Neural cell (in vitro differentiated cells): ENCODE results near the gene LRCH1. TPM values are rescaled to one million over a fixed set of nuclear protein-coding genes. Genes with fewer than 3 reads are reported as not detected.

Experiments used
- H2AFZ ChIP-seq: fragments of 200-600, 300-800 bp; sonication (generic), shearing (Covaris generic); 2 replicates; pipeline ENCODE4 v1.6.0; 2014; ENCODE audit warnings: low read depth, mild to moderate bottlenecking, antibody characterized with exemption, low read length, moderate library complexity
- H3F3A ChIP-seq: fragments of 200-600 bp; shearing (Covaris generic); 2 replicates; pipeline ENCODE4 v1.6.1; 2016; ENCODE audit warnings: mild to moderate bottlenecking, moderate library complexity, mixed read lengths, antibody characterized with exemption, low read length; ENCODE audit not compliant: insufficient read depth, poor library complexity, severe bottlenecking
- H3K27ac ChIP-seq: fragments of 200-600, 300-800 bp; sonication (generic), shearing (Covaris generic); 2 replicates; pipeline ENCODE4 v1.5.1; 2014; ENCODE audit warnings: mild to moderate bottlenecking, low read length, moderate library complexity
- H3K27me3 ChIP-seq: fragments of 300-800, 200-600 bp; sonication (generic), shearing (Covaris generic); 2 replicates; pipeline ENCODE4 v1.6.0; 2014; ENCODE audit warnings: mild to moderate bottlenecking, low read depth, low read length, moderate library complexity; ENCODE audit not compliant: insufficient read depth
- H3K36me3 ChIP-seq: fragments of 300-800, 200-600 bp; sonication (generic), shearing (Covaris generic); 2 replicates; pipeline ENCODE4 v1.5.1; 2014; ENCODE audit warnings: mild to moderate bottlenecking, antibody characterized with exemption, low read length, moderate library complexity; ENCODE audit not compliant: insufficient read depth
- H3K4me2 ChIP-seq: fragments of 300-800, 200-600 bp; sonication (generic), shearing (Covaris generic); 2 replicates; pipeline ENCODE4 v1.6.0; 2014; ENCODE audit warnings: mild to moderate bottlenecking, low read length
- H3K4me3 ChIP-seq: fragments of 300-800, 200-600 bp; sonication (generic), shearing (Covaris generic); 2 replicates; pipeline ENCODE4 v1.5.1; 2014; ENCODE audit warnings: mild to moderate bottlenecking, low read length, moderate library complexity
- H3K79me2 ChIP-seq: fragments of 200-600 bp; shearing (Covaris generic); replicated peaks from 2 replicates; pipeline ENCODE4 v1.6.0; 2014; ENCODE audit warnings: mild to moderate bottlenecking, low read length, moderate library complexity; ENCODE audit not compliant: insufficient read depth
- H3K9ac ChIP-seq: fragments of 300-800, 200-600 bp; sonication (generic), shearing (Covaris generic); 2 replicates; pipeline ENCODE4 v1.6.1; 2016; ENCODE audit warnings: mild to moderate bottlenecking, low read length, mixed read lengths
- H3K9me2 ChIP-seq: fragments of 200-600 bp; shearing (Covaris generic); 2 replicates; pipeline ENCODE4 v1.6.1; 2016; ENCODE audit warnings: mild to moderate bottlenecking, low read length, mixed read lengths; ENCODE audit not compliant: insufficient read depth
- H3K9me3 ChIP-seq: fragments of 200-600, 300-800 bp; sonication (generic), shearing (Covaris generic); 2 replicates; pipeline ENCODE4 v1.6.1; 2016; ENCODE audit warnings: mild to moderate bottlenecking, mixed run types, low read length, moderate library complexity, mixed read lengths
- H4K20me1 ChIP-seq: fragments of 200-600 bp; shearing (Covaris generic); 2 replicates; pipeline ENCODE4 v1.6.1; 2016; ENCODE audit warnings: mild to moderate bottlenecking, mixed run types; ENCODE audit not compliant: insufficient read depth
- EP300 ChIP-seq: fragments of 450-650 bp; conservative IDR thresholded peaks from 2 replicates; pipeline ENCODE4 v1.6.1; 2014; ENCODE audit warnings: antibody characterized with exemption, mild to moderate bottlenecking, moderate library complexity; ENCODE audit not compliant: poor library complexity, severe bottlenecking
- EZH2 ChIP-seq: fragments of 200-600, 300-800 bp; shearing (Covaris generic), sonication (generic); IDR thresholded peaks from 2 replicates; pipeline ENCODE4 v1.6.1; 2014; ENCODE audit warnings: antibody characterized with exemption, low read length, borderline replicate concordance, mild to moderate bottlenecking; ENCODE audit not compliant: insufficient read depth, poor library complexity, severe bottlenecking
- MXI1 ChIP-seq: fragments of 450-650 bp; conservative IDR thresholded peaks from 2 replicates; pipeline ENCODE4 v1.6.1; 2014; ENCODE audit warnings: antibody characterized with exemption, mild to moderate bottlenecking; ENCODE audit not compliant: poor library complexity, severe bottlenecking
- POLR2AphosphoS5 ChIP-seq: IDR thresholded peaks from 2 replicates; pipeline ENCODE4 v1.6.1; 2012
- RAD21 ChIP-seq: fragments of 450-650 bp; conservative IDR thresholded peaks from 2 replicates; pipeline ENCODE4 v1.6.1; 2014; ENCODE audit warnings: antibody characterized with exemption, mild to moderate bottlenecking, moderate library complexity
- SMC3 ChIP-seq: fragments of 450-650 bp; conservative IDR thresholded peaks from 2 replicates; pipeline ENCODE4 v1.6.1; 2014; ENCODE audit warnings: antibody characterized with exemption, mild to moderate bottlenecking, moderate library complexity; ENCODE audit not compliant: poor library complexity
- TAF1 ChIP-seq: IDR thresholded peaks from 2 replicates; pipeline ENCODE4 v1.6.1; 2012; ENCODE audit warnings: low read depth
- polyA plus RNA-seq: library from polyadenylated mRNA; depleted of rRNA; stranded (reverse); fragments of >200 nt; gene quantifications from 2 replicates; pipeline ENCODE4 v1.2.3, GENCODE V29; 2014
- TF ChIP-seq, protein P1 (sequence below): IDR thresholded peaks from 2 replicates; pipeline ENCODE4 v1.6.1; 2012; ENCODE audit warnings: borderline replicate concordance
- TF ChIP-seq, protein P2 (sequence below): fragments of 450-650 bp; IDR thresholded peaks from 2 replicates; pipeline ENCODE4 v1.5.1; 2014; ENCODE audit warnings: antibody characterized with exemption, mild to moderate bottlenecking, moderate library complexity; ENCODE audit not compliant: poor library complexity, severe bottlenecking

Gene LRCH1
- polyA plus RNA-seq, 1 donor from 2014 or later, result 15.4 TPM

DNA sequence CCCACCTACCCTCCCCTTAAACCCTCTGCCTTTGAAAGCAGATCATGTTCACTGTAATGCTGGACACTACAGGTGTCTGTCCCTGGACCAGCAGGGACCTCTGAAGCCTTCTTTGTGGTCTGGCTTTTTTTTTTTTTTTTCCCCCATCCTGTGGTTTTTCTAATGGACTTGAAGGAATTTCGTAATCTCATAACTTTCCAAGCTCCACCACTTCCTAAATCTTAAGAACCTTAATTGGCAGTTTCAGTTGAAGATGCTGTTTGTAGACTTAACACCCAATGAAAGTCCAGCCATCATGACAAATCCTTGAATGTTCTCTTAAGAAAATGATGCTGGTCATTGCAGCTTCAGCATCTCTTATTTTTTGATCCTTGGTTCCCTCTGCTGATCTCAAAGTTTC lies 45.0 kb upstream of the LRCH1 start:
- Histone ChIP-seq H3K4me2 (no peak overlapping the region), H4K20me1 (no peaks in the 10 kb centered on the region), H2AFZ (no peak overlapping the region), H3K27me3 (no peaks in the 10 kb centered on the region), H3F3A (no peaks in the 10 kb centered on the region), H3K9me2 (no peaks in the 10 kb centered on the region), H3K36me3 (no peaks in the 10 kb centered on the region), H3K4me3 (no peak overlapping the region), H3K9me3 (no peaks in the 10 kb centered on the region), H3K27ac (no peak overlapping the region), H3K9ac (no peak overlapping the region), H3K79me2 (no peaks in the 10 kb centered on the region)
- TF ChIP-seq, protein P1, sequence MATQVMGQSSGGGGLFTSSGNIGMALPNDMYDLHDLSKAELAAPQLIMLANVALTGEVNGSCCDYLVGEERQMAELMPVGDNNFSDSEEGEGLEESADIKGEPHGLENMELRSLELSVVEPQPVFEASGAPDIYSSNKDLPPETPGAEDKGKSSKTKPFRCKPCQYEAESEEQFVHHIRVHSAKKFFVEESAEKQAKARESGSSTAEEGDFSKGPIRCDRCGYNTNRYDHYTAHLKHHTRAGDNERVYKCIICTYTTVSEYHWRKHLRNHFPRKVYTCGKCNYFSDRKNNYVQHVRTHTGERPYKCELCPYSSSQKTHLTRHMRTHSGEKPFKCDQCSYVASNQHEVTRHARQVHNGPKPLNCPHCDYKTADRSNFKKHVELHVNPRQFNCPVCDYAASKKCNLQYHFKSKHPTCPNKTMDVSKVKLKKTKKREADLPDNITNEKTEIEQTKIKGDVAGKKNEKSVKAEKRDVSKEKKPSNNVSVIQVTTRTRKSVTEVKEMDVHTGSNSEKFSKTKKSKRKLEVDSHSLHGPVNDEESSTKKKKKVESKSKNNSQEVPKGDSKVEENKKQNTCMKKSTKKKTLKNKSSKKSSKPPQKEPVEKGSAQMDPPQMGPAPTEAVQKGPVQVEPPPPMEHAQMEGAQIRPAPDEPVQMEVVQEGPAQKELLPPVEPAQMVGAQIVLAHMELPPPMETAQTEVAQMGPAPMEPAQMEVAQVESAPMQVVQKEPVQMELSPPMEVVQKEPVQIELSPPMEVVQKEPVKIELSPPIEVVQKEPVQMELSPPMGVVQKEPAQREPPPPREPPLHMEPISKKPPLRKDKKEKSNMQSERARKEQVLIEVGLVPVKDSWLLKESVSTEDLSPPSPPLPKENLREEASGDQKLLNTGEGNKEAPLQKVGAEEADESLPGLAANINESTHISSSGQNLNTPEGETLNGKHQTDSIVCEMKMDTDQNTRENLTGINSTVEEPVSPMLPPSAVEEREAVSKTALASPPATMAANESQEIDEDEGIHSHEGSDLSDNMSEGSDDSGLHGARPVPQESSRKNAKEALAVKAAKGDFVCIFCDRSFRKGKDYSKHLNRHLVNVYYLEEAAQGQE, result no peak
- TF ChIP-seq TAF1 (no peak), MXI1 (no peak), RAD21 (no peak), SMC3 (no peak), POLR2AphosphoS5 (no peak), EZH2 (no peak), EP300 (no peak)
- TF ChIP-seq, protein P2, sequence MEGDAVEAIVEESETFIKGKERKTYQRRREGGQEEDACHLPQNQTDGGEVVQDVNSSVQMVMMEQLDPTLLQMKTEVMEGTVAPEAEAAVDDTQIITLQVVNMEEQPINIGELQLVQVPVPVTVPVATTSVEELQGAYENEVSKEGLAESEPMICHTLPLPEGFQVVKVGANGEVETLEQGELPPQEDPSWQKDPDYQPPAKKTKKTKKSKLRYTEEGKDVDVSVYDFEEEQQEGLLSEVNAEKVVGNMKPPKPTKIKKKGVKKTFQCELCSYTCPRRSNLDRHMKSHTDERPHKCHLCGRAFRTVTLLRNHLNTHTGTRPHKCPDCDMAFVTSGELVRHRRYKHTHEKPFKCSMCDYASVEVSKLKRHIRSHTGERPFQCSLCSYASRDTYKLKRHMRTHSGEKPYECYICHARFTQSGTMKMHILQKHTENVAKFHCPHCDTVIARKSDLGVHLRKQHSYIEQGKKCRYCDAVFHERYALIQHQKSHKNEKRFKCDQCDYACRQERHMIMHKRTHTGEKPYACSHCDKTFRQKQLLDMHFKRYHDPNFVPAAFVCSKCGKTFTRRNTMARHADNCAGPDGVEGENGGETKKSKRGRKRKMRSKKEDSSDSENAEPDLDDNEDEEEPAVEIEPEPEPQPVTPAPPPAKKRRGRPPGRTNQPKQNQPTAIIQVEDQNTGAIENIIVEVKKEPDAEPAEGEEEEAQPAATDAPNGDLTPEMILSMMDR, result no peak

DNA sequence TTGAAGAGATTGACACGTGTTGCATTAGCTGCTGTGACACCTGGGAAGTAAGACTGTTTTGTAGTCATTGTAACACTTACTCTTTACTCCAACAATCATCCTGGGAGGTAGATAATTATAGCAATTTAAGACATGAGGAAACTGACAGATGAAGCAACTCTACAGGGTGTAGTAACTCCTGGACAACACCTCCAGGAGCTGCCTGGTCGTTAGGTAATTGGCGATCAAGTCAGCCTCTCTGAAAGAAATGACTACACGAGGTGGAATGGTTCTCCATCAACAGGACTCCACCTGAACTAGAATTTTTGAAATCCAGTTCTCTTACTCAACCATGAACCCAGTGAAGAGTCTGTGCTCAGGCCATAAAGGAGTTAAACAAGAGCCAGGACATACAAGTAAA lies 43.0 kb upstream of the LRCH1 start:
- no peak overlapping the region for H3K4me3 ChIP-seq
- H3K9me2 ChIP-seq, result no peaks in the 10 kb centered on the region
- no peaks in the 10 kb centered on the region for H3K79me2 ChIP-seq
- H3F3A ChIP-seq, result no peaks in the 10 kb centered on the region
- H2AFZ ChIP-seq, result no peak overlapping the region
- no peak overlapping the region for H3K9ac ChIP-seq
- no peaks in the 10 kb centered on the region for H3K9me3 ChIP-seq
- H3K4me2 ChIP-seq, result no peak overlapping the region
- H4K20me1 ChIP-seq, result no peaks in the 10 kb centered on the region
- no peaks in the 10 kb centered on the region for H3K27me3 ChIP-seq
- H3K36me3 ChIP-seq, result no peaks in the 10 kb centered on the region
- H3K27ac ChIP-seq, result no peak overlapping the region
- TF ChIP-seq, protein P2, result no peak
- TF ChIP-seq SMC3 (no peak), RAD21 (no peak)
